Measurements from ENCODE around the gene MVB12B.
"Not testable (repeated sequence)": the region's sequence is repeated elsewhere in the genome, so short reads cannot be mapped to it uniquely, and the experiment has no call there.

The MVB12B gene

DNA sequence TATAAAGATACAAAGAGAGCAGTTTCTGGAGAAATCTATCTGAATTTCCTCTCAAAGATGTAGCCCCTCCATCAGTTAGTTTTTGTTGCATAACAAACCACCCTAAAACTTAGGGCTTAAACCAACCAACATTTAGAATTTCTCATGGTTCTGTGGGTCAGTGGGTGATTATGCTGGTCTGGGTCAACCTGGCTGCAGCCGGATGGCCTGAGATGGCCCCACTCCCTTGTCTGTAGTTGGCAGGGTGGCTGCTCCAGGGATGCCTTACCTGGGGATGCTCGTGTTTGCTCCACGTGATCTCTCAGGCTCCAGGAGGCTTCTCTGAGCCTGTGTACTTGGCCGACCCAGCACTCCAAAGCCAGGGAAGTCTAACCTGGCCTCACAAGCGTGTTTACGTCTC lies 139.3 kb downstream of the MVB12B start:
- FAIRE-seq (no peak), DNase-seq (ENCODE audit: low spot score) (no peak)

DNA sequence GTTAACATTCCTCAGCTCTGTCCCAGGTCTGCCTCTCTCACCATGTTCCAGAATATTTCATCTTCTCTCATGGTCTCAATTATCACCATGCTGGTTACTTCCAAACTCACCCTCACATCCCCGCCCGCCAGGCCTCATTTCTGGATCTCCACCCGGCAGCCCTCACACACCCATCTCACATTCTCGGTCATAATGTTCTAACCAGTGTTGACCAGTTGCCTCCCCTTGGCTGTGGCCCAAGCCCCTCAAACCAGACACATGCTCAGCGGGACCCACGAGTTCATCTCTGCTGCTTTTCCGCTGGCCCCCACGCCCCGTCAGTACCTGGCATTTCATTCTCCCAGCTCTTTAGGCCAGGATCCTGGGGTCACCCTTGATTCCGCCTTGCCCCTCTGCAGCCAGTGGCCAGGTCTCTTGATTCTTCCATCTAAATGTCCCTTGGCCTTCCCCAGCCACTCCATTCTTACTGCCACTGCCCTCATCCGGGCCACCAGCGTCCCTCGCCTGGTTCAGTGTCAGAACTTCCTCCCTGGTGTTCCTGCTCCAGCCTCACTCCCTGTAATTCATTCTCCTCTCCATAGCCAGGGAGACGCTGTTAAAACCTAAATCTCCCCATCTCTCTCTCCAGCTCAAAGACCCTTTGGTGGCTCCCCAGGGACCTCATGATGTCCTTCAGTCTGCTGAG lies 141.7 kb downstream of the MVB12B start:
- no peak for DNase-seq (ENCODE audit: low spot score)
- no peak for FAIRE-seq

DNA sequence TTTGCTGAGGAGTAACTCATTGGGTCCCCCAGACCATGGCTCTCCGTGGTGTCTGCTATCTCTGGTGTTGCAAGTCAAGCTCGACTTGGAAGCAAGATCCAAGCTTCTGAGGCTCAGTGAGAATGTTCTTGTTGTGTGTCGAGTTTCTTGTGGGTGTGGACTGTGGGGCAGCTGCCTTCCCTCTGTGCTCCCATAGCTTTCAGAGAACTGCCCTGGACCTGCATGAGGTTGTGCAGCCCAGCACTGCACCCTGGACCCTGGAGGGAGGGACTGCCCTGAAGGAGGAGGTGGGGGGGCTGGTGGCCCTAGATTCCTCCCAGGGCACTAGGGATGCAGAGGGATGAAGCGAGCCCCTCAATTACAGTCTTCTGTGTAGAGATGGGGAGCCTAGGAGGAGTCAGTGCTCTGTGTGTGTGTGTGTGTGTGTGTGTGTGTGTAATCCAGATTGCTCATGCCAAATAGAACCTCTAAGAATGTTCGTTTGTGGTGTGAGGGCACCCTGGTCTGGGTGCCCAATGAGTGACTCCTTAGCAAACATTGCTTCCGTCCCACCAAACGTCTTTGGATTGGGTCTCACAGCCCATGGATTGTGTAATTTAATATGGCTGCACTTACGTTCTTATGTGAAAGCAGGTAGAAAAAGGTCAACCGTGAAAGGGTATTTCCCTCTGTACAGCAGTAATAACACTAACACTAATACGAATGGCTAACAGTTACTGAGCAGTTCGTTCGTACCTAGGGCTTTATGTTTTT lies 143.8 kb downstream of the MVB12B start:
- DNase-seq (ENCODE audit: low spot score) (no peak), FAIRE-seq (no peak)

DNA sequence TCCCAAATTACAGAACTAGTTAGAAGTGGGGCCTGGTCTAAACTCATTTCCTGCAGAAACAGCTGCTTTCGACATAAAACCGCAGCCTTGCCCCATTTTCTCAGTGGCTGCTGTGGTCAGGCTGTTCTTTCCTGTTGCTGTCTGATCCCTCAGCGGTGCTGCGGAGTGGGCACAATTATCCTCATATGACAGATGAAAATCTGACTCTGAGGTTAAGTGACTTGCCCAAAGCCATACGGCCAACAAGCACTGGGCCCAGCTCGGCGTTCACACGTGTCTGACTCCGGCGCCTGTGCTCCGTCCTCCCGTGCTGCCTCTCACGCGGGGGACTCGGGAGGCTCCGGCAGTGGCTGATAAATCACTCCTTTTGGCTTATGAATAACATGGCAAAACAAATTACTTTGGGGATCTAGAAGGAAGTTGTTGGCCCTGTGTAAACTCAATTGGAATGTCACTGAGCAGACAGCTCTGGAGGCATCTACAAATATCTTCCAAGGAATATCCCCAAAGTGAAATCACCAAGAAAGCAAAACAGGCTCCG lies 144.5 kb downstream of the MVB12B start:
- DNase-seq (ENCODE audit: low spot score) (peak; percentile 20), FAIRE-seq (no peak)

DNA sequence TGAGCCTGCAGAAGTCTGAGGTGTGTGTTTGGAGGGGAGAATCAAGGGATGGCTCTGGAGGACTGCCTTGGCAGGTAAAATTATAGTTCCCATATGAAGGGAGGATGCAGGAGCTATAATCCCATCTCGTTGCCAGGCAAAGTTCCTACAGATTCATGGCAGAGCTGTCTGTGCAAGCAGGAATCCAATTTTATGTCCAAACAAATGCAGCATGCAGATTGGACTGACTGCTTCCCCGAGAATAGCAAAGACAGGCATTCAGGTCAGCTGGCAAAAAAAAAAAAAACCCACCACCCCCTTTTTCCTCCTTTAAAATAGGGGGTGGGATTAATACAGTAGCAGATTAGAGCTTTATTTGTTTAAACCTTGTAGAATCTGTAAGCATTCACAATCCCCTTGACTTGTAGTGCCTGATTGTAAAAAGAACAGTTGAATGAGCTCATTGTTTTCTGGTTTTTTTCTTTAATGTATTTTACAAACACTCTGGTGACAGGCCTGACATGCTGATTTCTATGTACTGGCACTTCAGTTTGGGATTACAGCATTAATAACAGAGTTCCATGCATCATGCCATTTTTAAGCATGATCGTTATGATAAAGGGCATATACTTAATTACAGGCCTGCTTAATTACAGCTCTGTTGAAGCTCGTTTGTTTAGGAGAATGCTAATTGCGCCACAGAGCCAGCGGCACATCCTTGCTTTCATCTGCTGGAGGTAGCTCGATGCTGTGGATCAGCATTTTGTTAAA lies 145.7 kb downstream of the MVB12B start:
- no peak for FAIRE-seq
- DNase-seq (ENCODE audit: low spot score) = no peak

DNA sequence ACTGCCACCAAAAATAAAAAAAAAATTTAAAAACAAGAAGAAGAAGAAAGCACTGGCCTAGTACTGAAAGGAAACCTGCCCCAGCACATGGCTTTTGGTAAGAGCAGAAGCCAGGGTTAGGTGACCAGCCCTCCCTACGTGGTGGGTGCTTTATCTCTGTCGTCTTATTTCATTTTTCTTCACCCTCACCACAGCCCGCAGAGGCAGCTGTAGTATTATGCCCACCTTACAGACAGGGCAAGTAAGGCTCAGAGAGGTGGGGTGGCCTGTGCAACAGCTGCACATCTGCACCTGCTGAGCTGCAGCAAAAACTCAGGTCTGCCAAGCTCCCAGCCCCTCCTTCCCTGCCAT lies 146.3 kb downstream of the MVB12B start:
- DNase-seq (ENCODE audit: low spot score) = no peak
- no peak for FAIRE-seq

DNA sequence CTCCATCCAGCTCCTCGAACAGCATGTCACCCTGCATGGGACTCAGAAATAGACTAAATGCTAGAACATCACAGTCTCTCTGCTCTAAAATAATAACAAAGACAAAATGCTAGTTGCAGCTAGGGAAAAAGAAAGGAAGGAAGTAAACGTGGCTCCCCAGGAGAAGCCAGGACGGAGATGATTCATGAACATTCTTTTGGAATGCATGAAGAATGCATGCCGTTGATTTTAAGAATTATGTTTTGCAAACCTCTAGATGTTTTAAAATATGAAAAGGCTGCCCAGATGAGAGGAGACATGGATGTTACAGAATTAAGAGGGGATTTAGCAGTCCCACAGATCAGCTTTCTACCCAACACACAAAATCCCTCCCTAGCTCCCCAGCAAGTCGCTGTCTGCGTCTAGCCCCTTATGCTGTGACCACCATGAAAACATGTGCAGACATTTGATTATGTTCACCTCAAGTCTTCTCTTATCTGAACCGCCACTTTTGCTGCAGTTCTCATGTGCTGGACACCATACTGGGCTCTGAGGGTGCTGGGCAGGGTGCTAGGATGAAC lies 147.7 kb downstream of the MVB12B start:
- DNase-seq (ENCODE audit: low spot score) (peak; percentile 25), FAIRE-seq (no peak)

DNA sequence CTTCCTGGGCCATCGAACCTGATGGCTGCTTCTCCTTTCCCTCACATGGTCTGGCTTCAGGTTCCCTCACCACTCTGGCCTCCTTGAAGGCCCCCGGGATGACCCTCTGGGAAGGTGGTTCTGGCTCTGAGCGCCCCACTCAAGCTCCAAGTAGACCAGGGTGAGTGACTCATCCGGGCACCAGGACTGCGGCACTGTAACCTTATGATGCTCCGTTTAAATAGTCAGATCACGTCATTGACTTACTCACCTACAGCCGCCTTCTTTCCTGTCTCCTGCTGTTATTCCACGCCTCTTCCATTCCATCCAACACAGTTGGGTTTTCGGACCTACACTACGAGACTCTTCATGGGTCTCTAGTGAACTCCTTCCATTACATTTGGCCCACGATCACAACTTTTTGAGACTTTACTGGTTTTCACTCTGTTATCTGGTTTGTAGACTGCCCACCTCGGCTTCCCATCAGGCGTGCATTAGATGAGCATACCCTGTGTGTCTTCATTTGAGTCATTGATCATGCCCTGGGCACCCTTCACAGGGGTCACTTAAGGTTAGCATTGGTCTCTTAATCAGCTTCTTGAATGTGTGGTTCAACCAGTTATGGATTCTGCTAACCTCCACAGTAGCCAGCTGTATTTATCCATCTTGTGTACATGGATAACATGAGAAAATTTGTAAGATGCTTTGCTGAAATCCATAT lies 148.3 kb downstream of the MVB12B start:
- FAIRE-seq (no peak), DNase-seq (ENCODE audit: low spot score) (peak; percentile 83)

DNA sequence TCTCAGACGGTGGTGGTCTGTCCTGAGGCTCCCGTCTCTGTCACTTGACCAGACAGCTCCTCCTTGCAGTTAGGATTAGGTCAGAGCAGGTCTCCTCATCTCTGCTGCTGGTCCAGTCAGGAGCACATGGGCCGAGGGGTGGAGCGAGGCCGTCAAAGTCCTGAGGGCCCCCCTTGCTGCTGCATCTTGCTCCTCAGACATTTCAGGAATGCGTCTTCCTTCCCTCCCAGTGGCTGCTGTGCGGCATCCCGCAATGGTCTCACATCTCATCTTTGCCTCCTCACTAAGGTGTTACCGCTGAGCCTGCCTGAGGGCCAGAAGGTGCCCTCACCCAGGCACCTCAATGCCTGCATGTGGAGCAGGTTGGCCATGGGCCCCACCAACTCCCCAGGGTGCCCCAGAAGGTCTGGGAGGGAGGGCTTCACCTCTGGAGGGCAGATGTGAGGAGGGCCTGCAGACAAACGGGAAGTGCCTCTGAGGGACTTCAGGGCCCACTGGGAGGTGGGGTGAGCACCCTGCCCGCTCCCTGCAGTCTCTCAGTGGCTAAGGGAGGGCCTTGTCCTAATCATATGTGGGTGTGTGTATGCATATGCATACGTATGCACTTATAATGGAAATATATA lies 149.4 kb downstream of the MVB12B start:
- no peak for DNase-seq (ENCODE audit: low spot score)
- FAIRE-seq = no peak

DNA sequence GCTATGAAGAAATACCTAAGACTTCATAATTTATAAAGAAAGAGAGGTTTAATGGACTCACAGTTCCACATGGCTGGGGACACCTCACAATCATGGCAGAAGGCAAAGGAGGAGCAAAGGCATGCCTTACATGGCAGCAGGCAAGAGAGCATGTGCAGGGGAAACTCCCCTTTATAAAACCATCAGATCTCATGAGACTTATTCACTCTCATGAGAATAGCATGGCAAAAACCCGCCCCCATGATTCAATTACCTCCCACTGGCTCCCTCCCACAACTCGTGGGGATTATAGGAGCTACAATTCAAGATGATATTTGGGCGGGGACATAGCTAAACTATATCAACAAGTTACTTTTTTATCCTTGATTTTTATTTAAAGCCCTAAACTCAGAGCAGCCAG lies 150.8 kb downstream of the MVB12B start:
- not testable (repeated sequence) for DNase-seq (ENCODE audit: low spot score); FAIRE-seq

DNA sequence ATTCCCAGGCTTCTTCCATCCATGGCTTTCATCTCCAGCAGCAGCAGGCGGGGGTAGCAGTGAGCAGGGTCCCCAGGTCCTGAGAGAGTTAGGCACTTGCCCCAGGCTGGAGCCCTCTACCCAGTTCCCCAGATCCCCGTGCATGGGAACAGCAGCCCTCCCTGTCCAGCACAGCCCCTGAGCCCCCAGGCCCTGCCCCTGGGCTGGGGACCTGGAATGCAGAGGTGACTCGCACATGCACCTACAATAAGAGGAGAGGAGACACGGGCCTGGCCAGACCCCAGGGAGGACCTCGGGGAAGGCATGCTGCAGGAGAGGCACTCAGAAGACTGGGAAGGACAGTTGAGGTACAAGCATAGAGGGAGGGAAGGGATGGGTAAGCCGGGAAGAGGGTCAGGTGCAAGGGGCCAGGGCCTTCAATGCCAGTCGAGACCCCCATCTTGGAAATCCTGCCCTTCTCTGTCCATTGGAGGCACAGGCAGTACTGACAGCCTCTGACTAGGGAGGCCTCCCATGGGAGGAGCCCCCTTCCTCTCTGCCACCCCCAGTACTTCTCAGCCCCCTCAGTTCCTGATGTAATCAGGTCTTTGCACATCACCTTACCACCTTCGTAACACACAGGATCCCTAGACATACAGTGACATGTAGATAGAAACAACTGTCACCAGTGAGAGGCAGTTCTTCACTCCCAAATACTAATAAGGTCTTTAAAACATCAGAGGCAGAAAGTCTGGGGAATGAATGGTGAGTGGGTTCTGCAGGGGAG lies 151.8 kb downstream of the MVB12B start:
- FAIRE-seq (no peak), DNase-seq (ENCODE audit: low spot score) (no peak)

DNA sequence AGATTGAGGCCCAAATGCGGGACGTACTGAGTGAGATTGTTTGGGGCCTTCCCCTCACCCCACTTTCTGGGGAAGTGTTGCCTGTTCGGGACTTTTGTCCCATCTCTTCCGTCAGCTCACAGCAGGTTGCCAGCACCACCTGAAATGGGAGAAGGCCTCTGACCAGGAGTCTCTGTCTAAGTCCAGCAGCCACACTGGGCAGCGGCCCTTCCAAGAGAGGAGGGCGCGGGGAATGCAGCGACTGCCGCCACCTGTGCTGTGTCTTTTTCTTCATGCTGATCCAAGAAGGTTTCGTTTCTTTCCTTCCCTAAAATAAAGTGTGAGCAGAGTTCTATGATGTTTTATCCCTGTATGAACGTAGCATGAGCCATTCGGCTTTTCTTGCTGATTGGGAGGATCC lies 152.9 kb downstream of the MVB12B start:
- FAIRE-seq = no peak
- no peak for DNase-seq (ENCODE audit: low spot score)

DNA sequence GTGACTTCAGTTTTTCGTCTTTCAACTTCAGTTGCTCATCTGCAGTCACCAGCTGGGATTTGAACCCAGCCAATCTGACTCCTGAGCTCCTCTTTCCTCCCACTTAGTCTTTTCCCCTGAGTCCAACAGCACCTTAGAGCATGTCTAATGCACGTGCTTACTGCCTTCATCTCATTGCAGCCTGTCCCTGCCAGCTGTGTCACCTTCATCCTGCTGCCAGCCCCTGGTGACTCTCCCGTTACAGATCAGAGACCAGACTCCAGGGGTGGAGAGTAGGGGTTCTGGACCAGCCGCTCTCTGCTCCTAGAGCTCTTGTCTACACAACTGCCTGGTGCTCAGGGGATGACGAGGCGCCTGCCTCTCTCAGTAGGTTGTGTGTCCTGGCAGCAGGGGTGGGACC lies 154.2 kb downstream of the MVB12B start:
- FAIRE-seq = no peak
- no peak for DNase-seq (ENCODE audit: low spot score)

DNA sequence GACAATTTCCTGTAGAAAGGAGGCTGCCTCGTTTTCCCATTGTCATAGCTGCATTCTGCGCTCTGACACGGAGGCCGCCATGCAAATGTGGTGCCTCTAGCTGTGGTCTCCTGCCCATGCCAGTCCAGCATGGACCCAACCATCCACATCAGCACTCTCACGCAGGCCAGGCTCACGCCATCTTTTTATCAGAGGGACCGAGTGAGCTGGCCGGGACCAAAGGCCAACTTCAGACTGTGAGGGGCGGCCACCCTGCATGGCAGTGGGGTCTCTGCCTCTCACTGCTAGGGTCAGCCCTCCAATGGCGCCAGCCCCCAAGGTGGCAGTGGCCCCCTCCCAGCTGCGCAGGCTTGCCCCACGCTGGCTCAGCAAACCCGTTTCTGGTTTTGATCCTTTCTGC lies 155.2 kb downstream of the MVB12B start:
- FAIRE-seq = no peak
- no peak for DNase-seq (ENCODE audit: low spot score)

DNA sequence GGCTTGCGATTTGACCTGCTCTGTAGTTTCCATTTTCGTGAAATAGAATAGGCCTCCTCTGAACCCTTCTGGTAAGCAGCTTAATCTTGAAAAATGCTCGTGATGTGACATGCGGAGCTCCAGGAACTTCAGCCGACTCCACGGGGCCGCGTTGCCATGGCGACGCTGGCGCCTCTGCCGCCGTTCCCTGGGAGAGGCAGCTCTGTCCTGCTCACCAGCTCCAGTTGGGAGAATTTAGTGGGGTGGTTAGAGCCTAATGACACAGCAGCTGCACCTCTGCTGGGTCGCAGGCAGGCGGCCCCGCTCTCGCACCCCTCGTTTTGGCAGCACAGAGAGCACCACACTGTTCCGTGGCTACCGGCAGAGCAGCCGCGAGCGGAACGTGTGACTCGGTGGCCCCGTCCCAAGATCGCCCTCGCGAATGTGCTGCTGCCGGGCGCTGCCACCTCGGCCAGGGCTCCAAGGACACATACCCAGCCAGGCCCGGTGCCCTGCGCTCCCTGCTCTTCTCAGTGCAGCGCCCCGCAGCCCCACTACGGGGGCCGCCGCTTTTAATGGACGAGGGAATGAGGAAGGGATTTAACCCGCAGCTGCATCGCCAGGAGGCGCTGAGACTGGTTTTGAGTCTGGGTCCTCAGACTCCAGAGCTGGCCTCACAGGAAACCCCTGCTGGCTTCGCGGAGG lies 155.9 kb downstream of the MVB12B start:
- FAIRE-seq (no peak), DNase-seq (ENCODE audit: low spot score) (no peak)

DNA sequence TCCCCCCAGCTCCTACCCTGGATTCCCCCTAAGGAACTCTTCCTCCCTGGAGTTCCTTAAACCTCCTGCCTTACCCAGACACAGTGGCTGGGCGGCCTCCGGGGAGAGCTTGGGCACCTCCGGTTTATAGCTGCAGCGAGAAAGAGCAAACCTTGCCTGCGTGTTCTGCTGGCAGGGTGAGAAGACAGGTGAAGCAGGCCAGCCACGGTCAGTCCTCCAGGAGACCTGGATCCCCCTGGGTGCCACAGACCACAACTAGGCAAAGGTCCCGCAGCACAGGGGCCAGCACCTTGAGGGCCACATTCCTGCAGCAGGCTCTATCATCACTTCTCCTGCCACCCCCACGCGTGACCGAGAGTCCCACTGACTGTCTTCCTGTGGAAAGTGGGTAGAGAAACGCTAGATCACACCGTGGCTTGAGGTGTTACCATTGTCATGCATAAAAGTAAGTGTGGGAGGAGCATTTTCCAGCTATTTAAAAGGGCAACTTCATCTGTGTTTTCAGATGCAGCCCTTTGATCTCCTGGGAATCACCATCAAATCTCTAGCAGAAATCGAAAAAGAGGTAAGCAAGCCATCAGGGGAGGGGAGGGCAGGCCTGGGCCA lies 156.9 kb downstream of the MVB12B start:
- no peak for FAIRE-seq
- DNase-seq (ENCODE audit: low spot score) = no peak

DNA sequence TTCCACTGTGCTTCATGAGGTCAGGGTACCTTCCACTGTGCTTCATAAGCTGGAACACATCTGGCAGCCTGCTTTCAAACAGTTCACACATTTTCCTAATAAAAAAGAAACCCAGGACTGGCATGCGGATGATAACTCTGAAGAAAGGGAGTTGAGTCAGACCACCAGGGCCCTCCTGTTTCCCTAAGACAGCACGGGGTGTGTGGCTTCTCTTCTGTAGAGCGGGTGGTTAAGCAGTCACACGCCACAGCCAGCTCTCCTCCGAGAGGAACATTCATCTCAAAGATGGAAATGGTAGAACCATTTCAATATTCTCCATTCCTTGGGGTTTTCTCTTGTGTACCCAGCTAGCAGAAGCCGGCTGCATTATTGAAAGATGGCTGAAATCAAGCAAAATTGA lies 159.0 kb downstream of the MVB12B start:
- no peak for DNase-seq (ENCODE audit: low spot score)

DNA sequence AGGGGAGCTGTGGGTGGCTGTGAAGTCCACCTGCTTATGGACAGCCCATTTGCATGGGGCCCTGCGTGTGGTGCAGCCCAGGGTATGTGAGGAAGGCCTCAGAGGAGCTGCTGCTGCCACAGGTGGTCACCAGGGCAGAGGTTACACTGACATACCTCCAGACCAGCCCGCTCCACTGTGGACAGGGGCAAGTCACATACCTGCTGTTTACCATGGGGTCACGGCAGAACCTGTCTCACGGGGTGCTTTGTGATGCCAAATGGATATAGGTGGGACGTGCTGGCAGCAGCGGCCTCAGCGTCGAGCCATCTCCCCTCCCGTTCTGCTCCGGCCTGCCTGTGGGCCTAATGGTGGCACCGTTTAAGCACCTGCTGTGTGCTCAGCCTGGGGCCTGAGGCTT lies 159.6 kb downstream of the MVB12B start:
- FAIRE-seq (no peak), DNase-seq (ENCODE audit: low spot score) (no peak)

More for the DNA sequence above, 159.0 kb downstream of the MVB12B start:
- FAIRE-seq = no peak

DNA sequence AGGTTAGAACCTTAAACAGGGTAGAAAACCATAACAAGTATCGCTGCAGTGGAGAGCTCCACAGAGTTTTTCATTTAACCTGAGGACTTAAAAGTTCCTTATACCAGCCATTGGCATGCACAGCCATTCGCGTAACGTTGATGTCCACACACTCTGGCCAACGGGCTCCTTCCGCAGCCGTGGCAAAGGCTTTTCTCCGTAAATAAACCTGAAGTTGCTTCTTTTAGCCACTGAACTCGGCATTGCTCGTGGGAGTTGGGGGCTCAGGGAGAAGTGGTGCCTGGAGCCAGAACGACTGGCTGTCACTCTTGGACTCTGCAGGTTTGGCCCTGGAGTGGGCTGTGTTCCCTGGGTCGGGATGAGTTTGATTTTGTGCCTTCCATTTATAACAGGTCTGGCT lies 161.2 kb downstream of the MVB12B start:
- no peak for DNase-seq (ENCODE audit: low spot score)
- FAIRE-seq = no peak

Data from urothelium cell line (cell line).